GM19438 (cell line): ENCODE results near the gene CDRT15L2.
"Not testable (repeated sequence)": the region's sequence is repeated elsewhere in the genome, so short reads cannot be mapped to it uniquely, and the experiment has no call there.

Source experiments
- ATAC-seq: cut with Tn5 transposase; IDR thresholded peaks from one replicate; pipeline ENCODE4 v1.9.1; 2021; ENCODE audit warnings: low read depth; ENCODE audit not compliant: unreplicated experiment

The CDRT15L2 gene

DNA sequence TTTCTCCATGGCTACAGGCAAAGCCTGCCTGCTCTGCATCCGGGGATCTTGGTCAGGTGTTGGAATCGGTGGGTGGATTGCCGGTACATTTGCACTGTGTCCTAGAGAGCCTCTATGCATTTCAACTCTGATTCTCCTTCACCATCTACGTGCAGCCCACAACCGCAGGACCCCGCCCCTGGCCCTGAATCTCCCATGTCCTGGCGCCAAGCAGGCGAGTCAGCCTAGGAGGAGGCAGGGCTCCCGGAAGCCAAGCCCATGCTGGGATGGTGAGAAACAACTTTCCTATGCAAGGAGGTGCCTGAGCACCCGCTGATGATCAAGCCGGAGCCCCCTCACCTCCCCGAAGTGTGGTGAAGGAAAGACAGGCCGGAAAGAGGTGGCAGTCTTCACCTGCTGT, 7.9 kb upstream of the CDRT15L2 start:
- ATAC-seq = not testable (repeated sequence)

DNA sequence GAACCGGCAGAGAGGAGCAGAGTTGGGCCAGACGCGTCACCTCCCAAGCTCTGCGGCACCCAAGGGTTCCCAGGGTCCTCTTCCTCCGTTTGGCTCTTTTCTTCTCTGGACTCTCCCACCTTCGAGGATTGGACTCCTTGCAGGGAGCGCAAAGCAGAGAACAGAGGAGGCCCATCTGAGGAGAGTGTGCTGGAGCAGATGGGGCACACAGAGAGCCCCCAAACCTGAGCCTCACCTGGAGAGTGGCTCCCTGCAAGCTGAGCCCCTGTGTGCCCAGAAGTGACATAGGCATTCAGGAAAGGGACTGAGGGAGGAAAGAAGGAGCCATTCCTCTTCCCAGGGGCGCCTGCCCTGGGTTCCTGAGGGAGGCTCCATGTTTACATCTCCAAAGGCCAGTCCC, 6.3 kb upstream of the CDRT15L2 start:
- ATAC-seq = not testable (repeated sequence)

DNA sequence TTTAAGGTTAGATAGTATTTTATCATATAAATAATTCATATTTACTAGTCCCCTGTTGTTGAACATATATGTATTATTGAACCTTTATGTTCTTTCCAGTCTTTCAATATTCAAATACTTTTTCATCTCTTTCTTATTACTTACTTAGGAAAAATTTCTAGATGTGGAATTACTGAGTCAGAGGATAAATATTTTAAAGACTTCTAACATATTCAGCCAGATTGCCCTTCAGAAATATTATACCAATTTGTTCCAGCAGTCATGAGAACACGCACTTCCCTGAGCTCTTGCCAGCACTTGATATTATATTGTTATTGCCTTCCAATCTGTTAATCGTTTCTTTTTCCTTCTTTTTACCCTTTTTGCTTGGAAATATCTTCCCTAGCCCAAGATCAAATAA, 4.5 kb upstream of the CDRT15L2 start:
- ATAC-seq = not testable (repeated sequence)

DNA sequence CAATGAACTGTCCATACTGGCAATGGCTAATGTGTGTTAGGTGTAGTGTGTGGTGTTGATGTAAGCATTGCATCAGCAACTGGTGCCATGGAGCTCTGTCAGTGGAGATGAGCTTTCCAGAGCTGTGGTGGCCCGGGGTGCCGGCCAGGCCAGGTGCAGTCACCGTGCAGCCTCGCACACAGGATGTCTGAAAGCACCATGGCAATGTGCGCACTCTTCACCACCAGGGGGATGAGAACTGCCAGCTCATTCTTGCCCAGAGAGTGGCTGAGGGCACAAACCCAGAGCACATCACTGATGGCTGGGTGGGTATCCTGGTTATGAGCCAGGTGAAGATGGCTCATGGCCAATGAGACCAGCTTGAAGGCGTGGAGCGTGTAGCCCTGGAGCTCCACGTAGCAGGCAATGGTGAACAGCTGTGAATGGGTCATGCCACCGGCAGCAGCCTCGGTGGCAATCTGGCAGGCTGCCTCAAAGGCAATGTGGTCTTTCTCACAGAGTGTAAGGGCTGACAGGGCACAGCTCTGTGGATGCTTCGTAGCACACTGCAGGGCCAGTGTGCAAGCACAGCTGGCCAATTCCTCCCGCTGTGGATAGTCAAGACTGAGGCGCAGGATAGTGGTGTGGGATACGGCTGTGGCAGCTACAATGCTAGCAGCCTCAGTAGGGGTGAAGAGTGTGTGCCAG, 4.5 kb downstream of the CDRT15L2 start:
- not testable (repeated sequence) for ATAC-seq

DNA sequence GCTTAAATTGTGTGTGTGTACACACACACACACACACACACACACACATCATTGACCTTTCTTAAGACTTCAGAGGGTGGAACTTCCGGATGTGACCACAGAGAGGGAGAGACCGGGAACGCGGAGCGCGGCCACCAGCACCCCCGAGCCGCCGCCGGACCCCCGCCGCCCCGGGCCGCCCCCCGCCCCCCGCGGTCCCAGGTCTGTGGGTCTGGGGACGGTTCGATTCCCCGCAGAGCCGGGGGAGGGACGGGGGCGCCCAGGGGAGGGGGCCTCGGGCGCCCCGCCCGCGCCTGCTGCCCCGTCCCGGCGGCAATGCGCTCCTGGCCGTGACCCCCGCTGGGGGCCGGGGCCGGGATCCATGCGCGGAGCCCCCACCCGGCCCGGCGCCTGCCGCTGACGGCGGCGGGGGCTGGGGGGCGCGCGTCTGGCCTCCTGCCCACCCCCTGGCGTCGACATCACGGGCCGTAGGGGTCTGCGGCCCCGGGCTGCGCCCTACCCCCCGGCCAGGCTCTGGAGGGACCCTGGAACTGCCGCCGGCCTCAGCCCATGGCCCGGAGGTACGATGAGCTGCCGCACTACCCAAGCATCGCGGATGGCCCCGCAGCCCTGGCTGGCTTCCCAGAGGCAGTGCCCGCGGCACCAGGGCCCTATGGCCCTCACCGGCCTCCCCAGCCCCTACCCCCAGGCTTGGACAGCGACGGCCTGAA, 9.4 kb downstream of the CDRT15L2 start:
- not testable (repeated sequence) for ATAC-seq

DNA sequence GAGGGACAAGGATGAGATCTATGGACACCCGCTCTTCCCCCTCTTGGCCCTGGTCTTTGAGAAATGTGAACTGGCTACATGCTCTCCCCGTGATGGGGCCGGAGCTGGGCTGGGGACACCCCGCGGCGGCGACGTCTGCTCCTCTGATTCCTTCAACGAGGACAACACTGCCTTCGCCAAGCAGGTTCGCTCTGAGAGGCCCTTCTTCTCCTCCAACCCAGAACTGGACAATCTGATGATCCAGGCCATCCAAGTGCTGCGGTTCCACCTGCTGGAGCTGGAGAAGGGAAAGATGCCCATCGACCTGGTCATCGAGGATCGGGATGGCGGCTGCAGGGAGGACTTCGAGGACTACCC, 9.9 kb downstream of the CDRT15L2 start:
- ATAC-seq = not testable (repeated sequence)

DNA sequence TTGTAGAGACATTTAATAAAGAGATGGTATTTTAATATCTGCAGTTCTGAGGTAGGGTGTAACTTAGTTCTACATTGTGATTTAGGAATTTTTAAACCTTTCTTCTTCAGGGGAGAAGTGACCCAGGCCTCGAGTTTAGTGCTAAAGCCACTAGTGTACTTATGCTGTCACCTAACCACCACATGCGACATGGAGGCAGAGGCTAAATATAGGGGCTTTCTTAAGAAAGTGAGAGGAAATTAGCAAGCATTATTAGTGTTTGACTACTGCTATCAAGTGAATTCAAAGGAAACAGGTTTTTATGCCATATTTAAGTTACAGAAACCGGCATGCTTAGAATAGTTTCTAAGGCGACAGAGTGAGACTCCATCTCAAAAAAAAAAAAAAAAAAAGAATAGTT, 11.5 kb downstream of the CDRT15L2 start:
- not testable (repeated sequence) for ATAC-seq

DNA sequence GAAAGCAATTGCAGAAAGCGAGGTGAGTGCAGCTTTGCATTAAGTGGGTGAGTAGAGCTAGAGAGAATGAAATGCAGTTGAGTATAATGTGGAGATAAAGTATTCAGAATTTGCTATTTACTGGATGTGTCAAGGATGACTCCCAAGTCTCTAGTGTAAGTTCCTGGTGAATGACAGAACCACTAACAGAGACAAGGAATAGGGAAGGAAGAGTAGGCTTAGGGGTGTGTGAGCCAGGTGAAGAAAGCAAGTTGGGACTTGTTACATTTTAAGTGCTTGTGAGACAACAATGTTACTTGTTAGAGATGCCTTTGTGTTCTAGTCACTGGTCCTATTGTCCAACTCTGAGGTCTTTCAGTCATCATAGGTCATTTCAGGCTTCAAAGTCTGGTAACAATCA, 26.0 kb downstream of the CDRT15L2 start:
- ATAC-seq = not testable (repeated sequence)

DNA sequence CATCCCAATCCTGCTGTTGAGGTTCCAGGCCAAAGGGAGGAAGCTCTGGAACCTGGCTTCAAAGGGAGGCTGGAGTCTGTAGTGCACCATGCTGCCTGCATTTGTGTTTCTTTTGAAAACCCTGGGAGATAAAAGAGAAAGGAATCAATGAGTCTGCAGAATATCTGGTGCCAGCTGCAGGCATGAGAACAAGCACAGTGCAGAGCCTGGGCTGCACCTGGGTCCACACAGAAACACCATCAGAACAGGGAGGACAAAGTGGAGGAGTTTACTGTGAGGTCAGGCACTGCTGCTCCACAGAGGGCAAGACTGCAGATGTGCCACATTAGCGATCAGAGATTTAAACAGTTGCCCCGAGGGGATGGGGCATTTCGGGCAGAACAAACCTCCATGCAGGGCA, 30.0 kb downstream of the CDRT15L2 start:
- not testable (repeated sequence) for ATAC-seq

DNA sequence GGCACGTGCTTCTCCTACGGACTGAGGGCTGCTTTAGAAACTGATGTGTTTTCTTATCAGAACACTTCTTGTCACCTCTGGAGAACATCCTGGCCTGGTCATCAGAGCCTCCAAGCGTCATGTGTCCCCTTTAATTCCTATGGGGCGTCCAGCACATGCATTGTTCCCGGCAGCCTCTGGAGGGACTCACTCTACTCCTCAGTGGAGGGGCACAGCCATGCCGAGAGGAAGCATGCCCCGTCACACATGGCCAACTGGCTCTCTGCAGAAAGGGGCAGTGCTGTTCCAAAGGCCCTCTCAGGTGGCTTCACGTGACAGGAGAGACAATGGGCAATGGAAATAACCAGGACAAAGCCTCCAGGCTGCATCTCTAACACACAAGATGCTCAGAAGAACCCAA, 31.8 kb downstream of the CDRT15L2 start:
- ATAC-seq = no peak

DNA sequence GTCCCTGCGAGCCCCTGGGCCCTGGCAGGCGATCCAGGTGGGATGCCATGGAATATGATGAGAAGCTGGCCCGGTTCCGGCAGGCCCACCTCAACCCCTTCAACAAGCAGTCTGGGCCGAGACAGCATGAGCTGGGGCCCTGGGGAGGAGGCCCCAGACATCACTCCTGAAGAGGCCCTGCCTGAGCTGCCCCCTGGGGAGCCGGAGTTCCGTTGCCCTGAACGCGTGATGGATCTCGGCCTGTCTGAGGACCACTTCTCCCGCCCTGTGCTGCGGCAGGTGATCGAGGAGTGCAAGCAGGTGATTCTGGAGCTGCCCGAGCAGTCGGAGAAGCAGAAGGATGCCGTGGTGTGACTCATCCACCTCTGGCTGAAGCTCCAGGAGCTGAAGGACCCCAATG, 33.1 kb downstream of the CDRT15L2 start:
- ATAC-seq = no peak

DNA sequence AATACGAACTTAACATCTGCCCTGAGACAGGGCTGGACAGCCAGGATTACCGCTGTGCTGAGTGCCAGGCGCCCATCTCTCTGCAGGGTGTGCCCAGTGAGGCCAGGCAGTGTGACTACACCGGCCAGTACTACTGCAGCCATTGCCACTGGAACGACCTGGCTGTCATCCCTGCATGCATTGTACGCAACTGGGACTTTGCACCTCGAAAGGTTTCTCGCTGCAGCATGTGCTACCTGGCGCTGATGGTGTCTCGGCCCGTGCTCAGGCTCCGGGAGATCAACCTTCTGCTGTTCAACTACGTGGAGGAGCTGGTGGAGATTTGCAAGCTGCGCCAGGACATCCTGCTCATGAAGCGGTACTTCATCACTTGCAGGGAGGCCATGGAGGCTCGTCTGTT, 33.7 kb downstream of the CDRT15L2 start:
- ATAC-seq = no peak

DNA sequence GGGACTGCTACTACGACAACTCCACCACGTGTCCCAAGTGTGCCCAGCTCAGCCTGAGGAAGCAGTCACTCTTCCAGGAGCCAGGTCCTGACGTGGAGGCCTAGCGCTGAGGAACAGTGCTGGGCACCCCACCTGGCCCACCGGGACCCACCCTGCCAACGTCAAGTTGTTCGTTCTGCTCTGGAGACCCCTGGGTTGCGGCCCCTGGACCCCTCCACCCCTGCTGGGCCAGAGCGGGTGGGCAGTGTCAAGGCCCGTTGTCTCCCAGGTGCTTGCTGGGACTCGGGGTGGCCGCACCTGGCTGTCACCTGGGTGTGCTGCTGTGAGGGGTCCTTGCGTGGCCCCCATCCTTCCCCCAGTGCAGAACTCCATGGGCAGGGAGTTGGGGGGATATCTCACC, 34.4 kb downstream of the CDRT15L2 start:
- no peak for ATAC-seq

DNA sequence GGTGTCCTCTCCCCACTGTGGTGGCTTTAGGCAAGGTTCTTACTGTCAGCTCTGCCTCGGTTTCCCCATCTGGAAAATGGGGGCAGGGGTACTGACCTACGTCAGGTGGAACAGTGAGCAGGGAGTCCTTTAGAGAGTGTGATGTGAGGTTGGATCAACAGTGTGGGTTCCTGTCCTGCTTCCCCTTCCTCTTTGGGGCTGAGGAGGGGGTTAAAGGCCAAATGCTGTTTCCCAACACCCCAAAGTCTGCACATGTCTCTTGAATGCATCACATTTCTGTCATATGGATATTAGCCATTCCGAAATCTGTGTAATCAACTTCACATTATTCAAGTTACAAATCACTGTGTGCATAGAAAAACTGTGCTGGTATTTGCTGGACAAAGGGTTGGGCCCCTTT, 35.9 kb downstream of the CDRT15L2 start:
- ATAC-seq = not testable (repeated sequence)
